ENCODE measurements around the gene CLCN6.
"Not testable (repeated sequence)": the region's sequence is repeated elsewhere in the genome, so short reads cannot be mapped to it uniquely, and the experiment has no call there.

Gene CLCN6

DNA sequence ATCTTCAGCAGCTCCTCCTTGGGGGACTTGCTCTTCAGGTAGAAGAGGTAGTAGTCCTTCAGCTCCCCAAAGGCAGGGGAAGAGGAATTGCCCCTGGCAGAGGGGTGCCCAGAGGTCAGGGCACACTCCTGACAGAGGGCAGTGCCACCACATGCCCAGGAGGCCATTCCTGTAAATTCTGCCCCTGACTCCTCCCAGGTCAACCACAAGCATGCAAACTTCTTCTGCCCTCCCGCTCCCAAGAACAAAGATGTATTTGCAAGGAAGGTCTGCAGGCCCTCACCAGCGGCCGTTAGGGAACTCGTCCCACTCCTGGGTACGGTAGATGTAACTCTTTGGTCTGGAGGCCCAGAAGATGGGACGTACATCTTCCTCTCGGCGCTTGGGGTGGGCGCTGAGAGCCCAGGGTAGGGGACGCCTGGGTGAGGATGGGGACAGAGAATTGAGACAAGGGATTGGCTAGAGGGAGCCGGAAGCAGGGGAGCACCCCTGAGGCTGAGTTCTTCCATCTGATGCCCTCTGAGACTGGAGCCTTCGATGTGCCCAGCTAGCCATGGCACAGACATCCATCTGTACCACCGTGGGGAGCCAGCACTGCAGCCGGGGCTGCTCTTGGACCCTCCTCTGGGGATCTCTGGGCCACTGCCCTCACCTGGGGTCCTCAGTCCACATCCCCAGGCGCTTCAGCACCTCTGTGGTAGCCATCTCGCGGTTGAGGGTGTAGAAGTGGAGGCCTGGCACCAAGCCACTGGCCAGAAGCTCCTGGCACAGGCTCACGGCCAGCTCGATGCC is 11.3 kb upstream of the CLCN6 start:
- in situ Hi-C loops (cut with HindIII; ENCODE audit: low sequenced_read_pairs): no loop called here

DNA sequence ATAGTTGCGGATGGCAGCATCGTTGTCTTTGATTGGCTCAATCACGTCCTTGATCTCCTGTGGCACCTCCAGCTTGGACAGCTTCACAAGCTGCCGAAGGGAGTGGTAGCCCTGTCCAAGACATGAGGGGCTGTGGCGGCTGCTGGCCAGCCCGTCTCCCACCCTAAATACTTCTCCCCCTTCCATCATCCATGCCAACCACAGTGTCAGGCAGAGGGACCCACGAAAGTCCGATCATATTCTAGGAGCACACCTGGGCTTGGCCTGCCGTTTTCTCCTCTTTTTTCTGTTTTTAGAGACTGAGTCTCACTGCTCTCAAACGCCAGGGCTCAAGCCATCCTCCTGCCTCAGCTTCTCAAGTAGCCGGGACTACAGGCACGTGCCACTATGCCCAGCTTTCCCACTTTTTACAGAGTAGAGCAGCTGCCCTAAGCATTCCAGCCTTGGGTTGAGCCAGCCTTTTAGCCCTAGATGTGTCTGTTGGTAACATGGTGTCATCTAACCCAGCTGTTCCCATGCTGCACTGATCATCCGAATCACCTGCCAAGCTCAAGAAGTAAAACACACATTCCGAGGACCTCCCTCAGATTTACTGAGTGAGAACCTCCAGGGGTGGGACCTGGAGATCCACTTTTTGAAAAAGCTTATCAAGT is 10.6 kb upstream of the CLCN6 start:
- in situ Hi-C loops (cut with HindIII; ENCODE audit: low sequenced_read_pairs): no loop called here

DNA sequence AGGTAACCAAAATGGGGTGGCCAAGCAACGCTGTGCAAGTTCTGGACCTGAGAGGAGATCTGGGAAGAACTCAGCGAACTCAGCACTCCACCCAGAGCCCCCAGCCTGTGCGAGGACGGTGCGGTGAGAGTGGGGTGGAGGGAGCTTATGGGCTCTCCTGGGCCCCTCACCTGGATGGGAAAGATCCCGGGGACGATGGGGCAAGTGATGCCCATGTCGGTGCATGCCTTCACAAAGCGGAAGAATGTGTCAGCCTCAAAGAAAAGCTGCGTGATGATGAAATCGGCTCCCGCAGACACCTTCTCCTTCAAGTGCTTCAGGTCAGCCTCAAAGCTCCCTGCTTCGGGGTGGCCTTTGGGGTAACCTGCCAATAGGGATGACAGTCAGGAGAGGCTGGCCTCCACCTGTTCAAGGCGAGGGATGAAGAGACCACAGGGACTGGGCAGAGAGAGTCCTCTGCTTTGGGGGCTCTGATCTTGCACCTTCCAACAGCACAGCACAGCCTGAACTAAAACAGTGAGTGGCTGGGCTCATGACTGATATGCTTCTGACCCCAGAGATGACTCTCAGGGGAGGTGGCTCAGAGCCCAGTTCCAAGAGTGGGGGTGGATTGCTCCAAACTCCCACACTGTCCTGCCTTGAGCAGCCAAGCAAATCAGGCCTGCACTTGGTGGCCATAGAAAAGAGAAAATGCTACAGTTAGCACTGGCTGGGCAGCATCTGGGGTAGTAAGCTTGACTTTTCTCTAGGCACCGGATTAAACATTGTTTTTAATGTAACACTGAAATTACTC is 9.8 kb upstream of the CLCN6 start:
- in situ Hi-C loops (cut with HindIII; ENCODE audit: low sequenced_read_pairs): no loop called here

DNA sequence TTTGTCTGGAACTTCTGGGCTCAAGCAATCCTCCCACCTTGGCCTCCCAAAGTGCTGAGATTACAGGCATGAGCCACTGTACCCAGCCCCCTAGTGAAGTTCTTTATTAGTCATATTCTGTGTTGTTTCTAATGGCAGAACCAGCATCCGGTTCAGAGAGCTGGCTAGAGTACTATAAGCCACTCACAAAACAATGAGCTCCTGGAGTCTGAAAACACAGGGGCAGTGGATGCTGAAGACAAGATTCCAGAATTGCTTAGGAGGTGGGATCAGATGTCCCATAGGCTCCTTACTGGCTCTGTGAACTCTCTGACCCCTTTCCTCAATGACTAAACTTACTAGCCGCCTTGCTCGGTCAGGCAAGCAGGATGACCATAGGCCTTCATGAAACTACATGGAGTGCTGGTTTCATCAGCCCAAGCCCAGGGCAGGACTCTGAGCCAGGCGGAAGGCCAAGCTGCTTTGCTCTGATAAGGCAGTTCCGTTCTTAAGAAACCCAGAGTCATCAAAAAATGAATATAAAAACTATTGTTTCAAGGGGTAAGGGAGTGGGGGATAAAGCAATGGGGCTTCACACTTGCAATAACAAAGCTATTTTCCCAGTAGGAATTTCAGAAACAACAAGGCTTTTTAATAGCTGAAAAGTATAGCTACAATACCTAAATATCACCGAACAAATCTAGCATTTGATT is 8.3 kb upstream of the CLCN6 start:
- in situ Hi-C loops (cut with HindIII; ENCODE audit: low sequenced_read_pairs): no loop called here

DNA sequence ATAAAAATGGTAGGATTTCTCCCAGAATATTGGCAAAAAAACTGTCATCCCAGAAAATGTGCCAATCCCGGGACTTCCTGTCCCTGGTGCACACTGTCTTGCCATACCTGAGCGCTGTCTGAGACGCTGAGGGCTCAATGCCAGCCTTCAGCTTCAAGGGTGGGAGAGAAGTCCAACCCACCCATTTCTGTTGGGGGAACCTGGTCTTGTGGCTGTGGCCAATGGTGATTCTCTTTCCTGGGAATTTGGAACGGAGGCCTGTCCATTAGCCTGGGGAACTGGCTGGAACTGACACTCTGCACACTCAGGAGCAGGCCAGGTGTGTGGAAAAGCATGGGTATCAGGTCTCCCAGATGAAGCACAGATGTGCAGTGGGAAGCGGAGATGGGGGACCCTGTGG is 6.9 kb upstream of the CLCN6 start:
- in situ Hi-C loops (cut with HindIII; ENCODE audit: low sequenced_read_pairs): no loop called here

DNA sequence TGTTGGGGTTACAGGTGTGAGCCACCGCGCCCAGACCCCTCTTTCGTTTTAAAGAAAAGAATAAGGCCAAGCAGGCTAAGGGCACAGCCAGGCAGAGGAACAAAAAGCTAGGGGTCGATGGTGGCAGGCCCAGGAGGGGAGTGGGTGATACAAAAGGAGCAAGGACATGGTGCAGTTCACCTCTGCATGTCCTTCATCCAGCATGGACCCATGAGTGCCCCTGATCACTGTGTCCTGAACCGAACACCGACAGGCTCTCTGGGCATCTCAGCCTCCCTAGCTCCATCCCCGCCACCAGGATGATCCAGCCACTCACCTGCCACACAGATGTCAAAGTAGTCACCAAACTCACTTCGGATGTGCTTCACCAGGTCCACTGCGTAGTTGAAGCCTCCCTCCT is 6.1 kb upstream of the CLCN6 start:
- in situ Hi-C loops (cut with HindIII; ENCODE audit: low sequenced_read_pairs): no loop called here

DNA sequence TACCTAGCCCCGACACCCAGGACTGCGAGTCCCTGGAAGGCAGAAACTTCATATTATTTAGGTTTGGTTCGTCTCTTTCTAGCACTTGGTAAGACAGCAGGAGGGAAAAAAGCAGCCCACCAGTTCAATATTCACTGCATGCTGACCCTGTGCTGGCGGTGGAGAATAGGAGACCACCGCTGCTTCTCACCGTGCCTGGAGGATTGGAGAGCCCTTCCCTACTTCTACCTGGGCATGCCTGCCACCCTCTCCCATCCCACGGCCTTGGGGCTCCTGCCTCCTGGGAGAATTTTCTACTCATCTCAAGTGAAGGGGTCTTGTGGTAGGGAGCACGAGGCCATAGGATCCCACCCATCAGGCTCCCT is 5.6 kb upstream of the CLCN6 start:
- in situ Hi-C loops (cut with HindIII; ENCODE audit: low sequenced_read_pairs): no loop called here

DNA sequence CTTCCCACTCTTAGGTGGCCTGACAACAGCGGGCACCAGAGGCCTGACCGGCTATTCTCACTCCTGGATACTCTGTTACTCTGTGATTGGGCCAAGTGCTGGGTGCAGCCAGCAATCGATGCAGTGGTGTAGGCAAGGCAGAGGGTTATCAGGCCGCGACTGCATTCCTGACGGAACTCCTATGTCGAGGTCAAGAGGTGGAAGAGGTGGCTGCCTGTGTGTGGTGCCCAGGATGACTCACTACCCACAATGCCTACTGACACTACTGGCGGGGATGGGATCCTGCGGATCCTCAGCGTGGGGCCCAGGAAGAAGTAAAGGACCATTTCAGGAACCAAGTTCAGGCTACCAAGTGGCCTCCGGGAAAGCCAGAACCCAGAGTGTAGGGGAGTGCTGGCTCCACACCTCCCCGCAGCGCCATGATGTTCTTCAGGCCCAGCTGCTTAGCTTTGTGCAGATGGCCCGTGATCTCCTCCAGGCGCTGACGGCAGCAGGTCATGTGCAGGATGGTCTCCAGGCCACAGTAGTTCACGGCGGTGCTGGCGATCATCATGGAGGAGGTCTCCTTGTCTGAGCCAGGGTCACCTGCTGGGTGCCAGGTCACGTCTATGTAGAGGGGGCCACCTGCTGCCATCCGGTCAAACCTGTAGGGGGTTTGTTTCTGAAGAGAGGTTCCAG is 5.1 kb upstream of the CLCN6 start:
- in situ Hi-C loops (cut with HindIII; ENCODE audit: low sequenced_read_pairs): no loop called here

DNA sequence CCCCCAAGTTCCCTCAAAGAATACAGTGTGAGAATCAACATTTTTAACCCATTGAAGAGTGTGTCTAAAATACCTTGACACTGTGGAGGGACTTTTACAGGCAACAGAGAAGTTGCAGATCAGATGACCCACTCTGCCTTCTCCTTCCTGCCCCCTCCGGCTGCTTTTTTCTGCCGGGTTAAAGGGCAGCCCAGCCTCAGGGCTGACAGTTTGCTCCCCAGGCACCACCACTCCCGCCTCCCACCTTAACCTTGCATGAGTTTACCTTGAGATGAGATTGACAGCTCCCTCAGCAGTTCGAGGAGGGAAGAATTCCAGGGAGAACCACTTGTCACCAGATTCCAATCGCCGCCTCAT is 3.4 kb upstream of the CLCN6 start:
- in situ Hi-C loops (cut with HindIII; ENCODE audit: low sequenced_read_pairs): no loop called here

DNA sequence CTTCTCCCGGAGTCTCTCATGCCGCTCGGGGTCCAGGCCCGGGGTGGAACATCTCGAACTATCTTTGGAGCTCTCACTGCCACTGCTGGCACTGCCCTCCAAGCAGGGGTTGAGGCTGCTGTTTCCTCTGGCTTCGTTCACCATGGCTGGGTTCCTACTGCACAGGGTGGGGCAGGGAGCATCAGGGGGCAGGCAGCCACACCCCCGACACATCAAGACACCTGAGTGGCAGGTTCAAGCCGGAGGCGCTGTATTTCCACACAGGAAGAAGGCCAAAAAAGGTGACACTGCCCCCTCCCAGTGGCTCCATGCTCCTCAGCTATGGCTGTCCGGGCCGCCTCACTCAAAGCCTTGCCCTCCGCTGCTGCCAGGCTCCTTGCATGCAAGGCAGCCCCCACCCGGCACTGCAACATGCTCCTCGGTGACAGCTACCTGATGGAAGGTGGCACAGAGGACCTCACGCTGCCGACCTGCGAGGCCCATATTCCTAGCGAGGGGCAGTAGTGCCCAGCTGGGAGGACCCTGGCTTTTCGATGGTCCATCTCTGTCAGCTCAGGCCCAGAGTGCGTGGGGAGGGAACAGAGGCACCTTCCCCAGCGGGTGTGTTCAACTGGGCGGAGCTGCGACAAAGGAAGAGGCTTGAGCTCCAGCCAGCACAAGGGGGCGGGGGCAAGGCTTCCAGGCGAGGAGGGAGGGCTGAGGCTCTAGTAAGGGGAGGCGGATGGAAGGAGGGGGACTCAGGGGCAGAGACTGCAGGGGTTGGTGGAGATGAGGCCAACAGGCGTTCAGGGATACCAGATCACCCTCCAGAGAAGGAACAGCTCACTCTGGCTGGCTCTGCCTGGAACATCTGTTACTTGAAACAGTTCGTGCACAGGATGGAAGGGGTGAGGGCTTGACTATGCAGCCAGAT is 2.8 kb upstream of the CLCN6 start:
- in situ Hi-C loops (cut with HindIII; ENCODE audit: low sequenced_read_pairs): no loop called here

DNA sequence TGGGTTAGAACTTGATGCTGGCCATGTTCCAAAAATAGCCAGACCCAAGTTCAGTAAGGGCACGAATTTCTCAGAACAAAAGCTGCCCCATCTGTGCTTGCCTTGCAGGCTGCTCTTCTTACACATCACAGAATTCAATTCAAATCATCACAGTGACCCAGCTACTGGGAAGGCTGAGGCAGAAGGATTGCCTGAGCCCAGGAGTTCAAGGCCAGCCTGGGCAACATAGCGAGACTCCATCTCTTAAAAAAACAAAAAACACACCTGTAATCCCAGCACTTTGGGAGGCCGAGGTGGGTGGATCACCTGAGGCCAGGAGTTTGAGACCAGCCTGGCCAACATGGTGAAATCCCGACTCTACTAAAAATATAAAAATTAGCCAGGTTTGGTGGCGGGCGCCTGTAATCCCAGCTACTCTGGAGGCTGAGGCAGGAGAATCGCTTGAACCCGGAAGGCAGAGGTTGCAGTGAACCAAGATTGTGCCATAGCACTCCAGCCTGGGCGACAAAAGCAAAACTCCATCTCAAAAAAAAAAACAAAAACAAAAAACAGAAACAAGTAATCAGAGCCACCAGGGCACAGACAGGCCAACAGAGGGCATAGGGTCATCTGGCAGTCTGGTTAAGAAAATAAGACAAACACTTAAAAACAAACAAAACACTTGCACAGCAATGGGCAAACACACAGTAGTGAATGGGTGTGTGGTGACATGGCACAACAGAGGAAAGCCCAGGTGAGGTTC is 1.9 kb upstream of the CLCN6 start:
- in situ Hi-C loops (cut with HindIII; ENCODE audit: low sequenced_read_pairs): not testable (repeated sequence)

DNA sequence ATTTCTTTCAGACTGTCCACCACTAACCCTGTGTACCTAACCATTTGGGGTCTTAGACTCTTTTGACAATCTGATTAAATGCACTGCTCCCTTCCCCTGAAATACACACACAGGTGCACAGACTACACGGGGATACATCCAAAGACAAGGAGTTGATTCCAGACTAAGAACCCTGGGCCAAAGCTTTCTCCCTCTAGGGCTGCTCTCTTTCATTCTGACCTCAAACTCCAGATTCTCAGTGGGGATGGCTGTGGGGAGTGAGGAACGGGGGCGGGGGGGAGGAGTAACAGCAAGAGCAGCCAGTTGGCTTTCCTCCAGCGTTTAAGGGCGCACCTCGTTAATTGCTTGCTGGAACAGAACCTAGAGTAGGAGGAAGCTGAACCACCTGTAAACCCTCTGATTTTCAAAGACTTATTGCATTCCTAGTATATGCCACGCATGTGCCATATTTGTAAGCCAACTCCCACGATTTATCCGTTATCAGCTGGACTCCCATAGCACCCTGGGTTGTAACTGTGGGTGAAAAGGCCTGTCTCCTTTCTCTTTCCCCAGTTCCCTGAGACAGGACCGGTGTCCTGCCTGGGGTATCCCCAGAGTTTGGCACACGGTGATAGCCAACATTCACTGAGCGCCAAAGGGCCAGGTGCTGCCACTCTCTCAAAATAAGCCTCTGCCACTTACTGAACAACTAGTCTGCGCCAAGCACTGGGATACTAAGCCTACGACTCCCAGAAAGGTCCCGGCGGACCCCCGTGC is 1.1 kb upstream of the CLCN6 start:
- in situ Hi-C loops (cut with HindIII; ENCODE audit: low sequenced_read_pairs): no loop called here

DNA sequence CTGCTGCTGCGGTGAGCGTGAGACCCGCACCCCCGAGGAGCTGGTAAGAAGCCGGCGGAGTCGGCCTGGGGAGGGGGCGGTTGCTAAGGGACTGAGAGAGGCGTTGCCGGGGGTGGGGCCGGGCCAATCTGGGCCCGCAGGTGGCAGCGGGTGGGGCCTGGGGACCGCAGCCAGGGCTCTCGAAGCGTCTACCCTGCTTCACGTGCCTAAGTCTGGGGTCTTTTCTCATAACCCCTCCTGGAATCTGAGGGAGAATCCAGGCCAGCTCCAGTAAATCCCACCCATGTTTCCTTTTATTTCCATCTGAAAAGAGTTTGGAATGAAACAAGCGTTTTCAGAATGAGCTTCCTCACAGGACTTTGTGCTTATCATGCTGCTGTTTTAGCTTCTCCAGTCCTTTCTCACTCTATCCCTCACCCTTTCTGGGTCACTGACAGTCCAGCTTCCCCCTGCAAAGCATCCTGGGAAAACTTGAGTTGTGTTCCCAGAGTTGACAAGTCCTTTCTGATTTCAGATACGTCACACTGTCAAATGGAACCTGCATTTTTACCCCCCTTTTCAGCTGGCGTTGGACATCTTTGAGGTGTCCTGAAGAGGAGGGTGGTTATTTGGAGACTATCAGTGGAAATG is 431 bp downstream of the CLCN6 start:
- in situ Hi-C loops (cut with HindIII; ENCODE audit: low sequenced_read_pairs): no loop called here

DNA sequence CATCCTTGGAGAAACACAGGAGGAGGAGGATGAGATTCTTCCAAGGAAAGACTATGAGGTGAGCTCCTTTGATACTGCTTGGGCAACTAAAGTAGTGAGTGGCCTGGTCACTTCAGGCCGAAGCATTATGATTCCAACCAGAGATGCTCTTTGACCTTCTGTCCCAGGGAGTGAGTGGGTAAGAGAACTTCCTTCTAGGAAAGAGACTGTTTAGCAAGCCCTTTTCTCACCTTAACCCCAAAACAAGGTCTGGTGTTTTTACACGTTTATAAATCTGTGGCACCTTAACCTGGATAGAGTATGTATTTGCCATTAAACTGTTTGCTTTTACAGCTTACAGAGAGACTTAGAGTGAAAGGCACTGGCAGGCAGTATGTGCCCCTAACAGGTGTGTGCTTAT is 1.1 kb downstream of the CLCN6 start:
- in situ Hi-C loops (cut with HindIII; ENCODE audit: low sequenced_read_pairs): no loop called here

DNA sequence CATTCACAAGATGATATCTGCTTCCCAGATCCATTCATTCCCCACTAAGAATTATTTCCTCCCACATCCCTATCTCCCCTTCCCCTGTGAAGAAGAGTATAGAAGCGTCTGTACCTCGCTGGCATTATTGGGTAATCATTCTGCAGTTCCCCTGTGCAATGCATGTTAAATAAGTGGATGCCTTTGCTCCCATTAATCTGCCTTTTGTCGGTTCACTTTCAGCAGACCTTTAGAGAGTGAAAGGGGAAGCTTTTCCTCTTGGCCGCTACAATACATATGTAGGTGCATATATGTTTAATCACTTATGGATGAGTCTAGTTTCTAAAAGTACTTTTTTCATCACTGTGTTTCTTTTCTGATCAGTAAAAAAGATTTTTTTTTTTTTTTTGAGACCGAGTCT is 7.0 kb downstream of the CLCN6 start:
- in situ Hi-C loops (cut with HindIII; ENCODE audit: low sequenced_read_pairs): loop anchor here (10.0 kb wide), 1 partner anchor 138 kb away; no protein-coding TSS in a partner anchor

DNA sequence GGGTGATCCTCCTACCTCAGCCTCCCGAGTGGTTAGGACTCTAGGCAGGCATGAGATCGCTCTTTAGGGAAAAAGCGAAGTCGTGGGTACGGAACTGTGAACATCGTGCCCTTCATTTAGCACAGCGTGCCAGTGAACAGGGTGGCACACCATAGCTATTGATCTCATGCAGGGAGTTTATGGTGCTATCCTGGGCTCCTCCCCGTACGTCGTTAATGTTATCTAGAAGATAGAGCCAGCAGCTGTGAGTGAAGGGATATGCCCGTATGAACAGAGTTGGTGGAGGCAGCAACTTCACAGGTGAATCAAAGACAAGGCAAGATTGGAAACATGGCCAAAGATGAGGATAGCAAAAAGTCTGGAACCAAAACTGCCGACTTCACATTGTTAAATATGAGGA is 11.2 kb downstream of the CLCN6 start:
- in situ Hi-C loops (cut with HindIII; ENCODE audit: low sequenced_read_pairs): loop anchor here (10.0 kb wide), 1 partner anchor 142 kb away; no protein-coding TSS in a partner anchor

DNA sequence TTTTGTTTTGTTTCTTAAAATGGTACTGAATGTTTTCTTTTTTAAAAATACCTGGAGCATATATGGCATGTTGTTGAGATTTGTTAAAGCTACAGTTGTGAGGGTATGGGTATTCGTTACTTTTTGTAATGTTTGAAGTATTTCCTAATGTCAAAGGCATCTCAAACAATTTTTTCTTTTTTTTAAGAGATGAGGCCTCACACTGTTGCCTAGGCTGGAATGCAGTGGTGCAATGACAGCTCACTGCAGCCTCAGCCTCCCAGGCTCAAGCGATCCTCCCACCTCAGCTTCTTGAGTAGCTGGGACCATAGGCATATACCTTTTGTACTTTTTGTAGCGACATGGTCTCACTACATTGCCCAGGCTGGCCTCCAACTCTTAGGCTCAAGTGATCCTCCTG is 16.1 kb downstream of the CLCN6 start:
- in situ Hi-C loops (cut with HindIII; ENCODE audit: low sequenced_read_pairs): no loop called here

Data from DLD1 (cell line).